ENCODE measurements around the gene ANK2.

DNA sequence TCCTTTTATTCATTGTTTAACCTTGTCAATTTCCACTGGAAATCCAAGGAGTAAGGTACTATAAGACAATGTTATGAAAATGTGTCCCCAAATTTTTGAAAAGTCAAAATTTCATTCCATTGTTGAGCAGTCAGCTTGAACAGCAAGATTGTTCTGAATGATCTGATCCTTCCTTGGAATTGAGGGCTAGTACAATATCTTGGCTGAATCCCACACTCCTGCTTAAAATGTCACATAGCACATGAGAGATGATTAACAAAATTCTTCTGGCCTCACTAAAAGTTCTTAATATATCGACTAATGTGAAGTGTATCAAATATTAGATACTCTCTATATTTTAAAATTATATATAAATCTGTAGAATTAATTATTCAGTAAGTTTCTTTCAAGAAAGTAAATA, 104.8 kb downstream of the ANK2 start:
- TF ChIP-seq, protein P1, sequence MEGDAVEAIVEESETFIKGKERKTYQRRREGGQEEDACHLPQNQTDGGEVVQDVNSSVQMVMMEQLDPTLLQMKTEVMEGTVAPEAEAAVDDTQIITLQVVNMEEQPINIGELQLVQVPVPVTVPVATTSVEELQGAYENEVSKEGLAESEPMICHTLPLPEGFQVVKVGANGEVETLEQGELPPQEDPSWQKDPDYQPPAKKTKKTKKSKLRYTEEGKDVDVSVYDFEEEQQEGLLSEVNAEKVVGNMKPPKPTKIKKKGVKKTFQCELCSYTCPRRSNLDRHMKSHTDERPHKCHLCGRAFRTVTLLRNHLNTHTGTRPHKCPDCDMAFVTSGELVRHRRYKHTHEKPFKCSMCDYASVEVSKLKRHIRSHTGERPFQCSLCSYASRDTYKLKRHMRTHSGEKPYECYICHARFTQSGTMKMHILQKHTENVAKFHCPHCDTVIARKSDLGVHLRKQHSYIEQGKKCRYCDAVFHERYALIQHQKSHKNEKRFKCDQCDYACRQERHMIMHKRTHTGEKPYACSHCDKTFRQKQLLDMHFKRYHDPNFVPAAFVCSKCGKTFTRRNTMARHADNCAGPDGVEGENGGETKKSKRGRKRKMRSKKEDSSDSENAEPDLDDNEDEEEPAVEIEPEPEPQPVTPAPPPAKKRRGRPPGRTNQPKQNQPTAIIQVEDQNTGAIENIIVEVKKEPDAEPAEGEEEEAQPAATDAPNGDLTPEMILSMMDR (IDR thresholded peaks at IDR 0.05): no peak
- TF ChIP-seq POLR2A (IDR thresholded peaks at IDR 0.05): no peak
